ENCODE data around the gene FAM228A. TPM values are rescaled to one million over a fixed set of nuclear protein-coding genes. Genes with fewer than 3 reads are reported as not detected.

Gene FAM228A
- total RNA-seq, 1 donor from 2014 or later = not detected

GRCh38 chr2:24238158-24238557 is 63.3 kb downstream of the FAM228A start:
- H3K9ac ChIP-seq = no peak overlapping the region
- H3K9me3 ChIP-seq (ENCODE audit: low read depth) = no peaks in the 10 kb centered on the region
- Mint-ChIP-seq H3K36me3 (no peaks in the 10 kb centered on the region), H3K27me3 (ENCODE audit: insufficient read depth, low read depth) (no peaks in the 10 kb centered on the region), H3K4me1 (no peaks in the 10 kb centered on the region), H3K4me3 (no peak overlapping the region), H3K9me3 (no peaks in the 10 kb centered on the region), H3K27ac (no peak overlapping the region)
- H3K36me3 ChIP-seq = no peaks in the 10 kb centered on the region
- no peak overlapping the region for H3K4me3 ChIP-seq
- TF ChIP-seq EZH2phosphoT487 (IDR thresholded peaks at IDR 0.05) (no peak), EZH2 (IDR thresholded peaks at IDR 0.05) (no peak)
- TF ChIP-seq, protein P1, sequence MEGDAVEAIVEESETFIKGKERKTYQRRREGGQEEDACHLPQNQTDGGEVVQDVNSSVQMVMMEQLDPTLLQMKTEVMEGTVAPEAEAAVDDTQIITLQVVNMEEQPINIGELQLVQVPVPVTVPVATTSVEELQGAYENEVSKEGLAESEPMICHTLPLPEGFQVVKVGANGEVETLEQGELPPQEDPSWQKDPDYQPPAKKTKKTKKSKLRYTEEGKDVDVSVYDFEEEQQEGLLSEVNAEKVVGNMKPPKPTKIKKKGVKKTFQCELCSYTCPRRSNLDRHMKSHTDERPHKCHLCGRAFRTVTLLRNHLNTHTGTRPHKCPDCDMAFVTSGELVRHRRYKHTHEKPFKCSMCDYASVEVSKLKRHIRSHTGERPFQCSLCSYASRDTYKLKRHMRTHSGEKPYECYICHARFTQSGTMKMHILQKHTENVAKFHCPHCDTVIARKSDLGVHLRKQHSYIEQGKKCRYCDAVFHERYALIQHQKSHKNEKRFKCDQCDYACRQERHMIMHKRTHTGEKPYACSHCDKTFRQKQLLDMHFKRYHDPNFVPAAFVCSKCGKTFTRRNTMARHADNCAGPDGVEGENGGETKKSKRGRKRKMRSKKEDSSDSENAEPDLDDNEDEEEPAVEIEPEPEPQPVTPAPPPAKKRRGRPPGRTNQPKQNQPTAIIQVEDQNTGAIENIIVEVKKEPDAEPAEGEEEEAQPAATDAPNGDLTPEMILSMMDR (IDR thresholded peaks at IDR 0.05) = no peak
- DNase-seq (ENCODE audit: low spot score) = no peak
- H3K27ac ChIP-seq = no peak overlapping the region
- H3K4me1 ChIP-seq = peaks cover 8% of the 10 kb centered on the region
- H4K20me1 ChIP-seq (ENCODE audit: low read depth) = no peaks in the 10 kb centered on the region
- H2AFZ ChIP-seq (replicated peaks) = no peak overlapping the region
- H3K27me3 ChIP-seq = no peaks in the 10 kb centered on the region
- H3K4me2 ChIP-seq = no peak overlapping the region
- no peaks in the 10 kb centered on the region for H3F3A ChIP-seq (ENCODE audit: low read depth)
- H3K79me2 ChIP-seq (ENCODE audit: low read depth) = no peaks in the 10 kb centered on the region

DNA sequence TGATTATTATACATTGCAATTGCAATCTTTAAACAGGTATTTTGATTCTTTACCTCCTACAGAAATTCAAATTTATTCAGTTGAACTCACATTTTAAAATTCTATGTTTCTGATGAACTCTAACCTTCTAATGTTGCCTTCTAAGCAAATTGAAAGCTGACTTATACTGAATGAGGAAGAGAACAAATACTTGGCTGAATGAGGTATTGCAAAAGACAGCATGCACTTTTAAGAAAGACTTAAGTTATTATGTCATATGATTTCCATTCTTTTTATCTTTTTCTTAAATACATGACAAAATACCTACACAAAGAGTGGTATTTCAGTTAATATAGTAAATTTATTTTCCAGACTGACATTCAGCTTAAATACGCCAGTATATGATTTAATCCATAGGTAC is 64.7 kb downstream of the FAM228A start:
- H3K4me3 ChIP-seq = no peak overlapping the region
- H3K4me1 Mint-ChIP-seq = no peaks in the 10 kb centered on the region
- DNase-seq (ENCODE audit: low spot score) = no peak
- H3K4me3 Mint-ChIP-seq = no peak overlapping the region
- no peak overlapping the region for H3K27ac ChIP-seq
- no peaks in the 10 kb centered on the region for H3K36me3 ChIP-seq
- H4K20me1 ChIP-seq (ENCODE audit: low read depth) = no peaks in the 10 kb centered on the region
- no peak for TF ChIP-seq EZH2 (IDR thresholded peaks at IDR 0.05)
- no peak for TF ChIP-seq EZH2phosphoT487 (IDR thresholded peaks at IDR 0.05)
- TF ChIP-seq, protein P1 (IDR thresholded peaks at IDR 0.05) = no peak
- no peaks in the 10 kb centered on the region for H3K79me2 ChIP-seq (ENCODE audit: low read depth)
- H3F3A ChIP-seq (ENCODE audit: low read depth) = no peaks in the 10 kb centered on the region
- no peaks in the 10 kb centered on the region for H3K36me3 Mint-ChIP-seq
- H2AFZ ChIP-seq (replicated peaks) = no peak overlapping the region
- no peaks in the 10 kb centered on the region for H3K9me3 ChIP-seq (ENCODE audit: low read depth)
- H3K9me3 Mint-ChIP-seq = no peaks in the 10 kb centered on the region
- H3K27me3 Mint-ChIP-seq (ENCODE audit: insufficient read depth, low read depth) = no peaks in the 10 kb centered on the region
- H3K4me2 ChIP-seq = no peak overlapping the region
- no peak overlapping the region for H3K27ac Mint-ChIP-seq
- no peak overlapping the region for H3K9ac ChIP-seq
- no peaks in the 10 kb centered on the region for H3K4me1 ChIP-seq
- H3K27me3 ChIP-seq = no peaks in the 10 kb centered on the region

Other genes starting within 250 kb of the FAM228A start
- 22.4 and 38.7 TPM in 2 replicates for gene ATAD2B, start 247.9 kb upstream of the FAM228A start, total RNA-seq (ENCODE audit: low replicate concordance)
- 18.3 and 24.1 TPM in 2 replicates for gene UBXN2A, start 234.6 kb upstream of the FAM228A start, total RNA-seq (ENCODE audit: low replicate concordance)
- gene MFSD2B, start 165.0 kb upstream of the FAM228A start, total RNA-seq (ENCODE audit: low replicate concordance) = 0.40 TPM in 1 of 2 replicates, not detected in the other
- 21.6 and 25.9 TPM in 2 replicates for gene WDCP, start 127.7 kb upstream of the FAM228A start, total RNA-seq (ENCODE audit: low replicate concordance)
- gene FKBP1B, start 125.3 kb upstream of the FAM228A start, total RNA-seq (ENCODE audit: low replicate concordance) = 46.0 and 58.6 TPM in 2 replicates
- gene SF3B6, start 98.7 kb upstream of the FAM228A start, total RNA-seq (ENCODE audit: low replicate concordance) = 186 and 329 TPM in 2 replicates
- 25.8 and 36.5 TPM in 2 replicates for gene TP53I3, start 90.2 kb upstream of the FAM228A start, total RNA-seq (ENCODE audit: low replicate concordance)
- gene PFN4, start 51.7 kb upstream of the FAM228A start, total RNA-seq (ENCODE audit: low replicate concordance) = 0.21 and 0.43 TPM in 2 replicates
- 27.1 and 31.2 TPM in 2 replicates for gene FAM228B, start 51.6 kb upstream of the FAM228A start, total RNA-seq (ENCODE audit: low replicate concordance)
- 9.0 and 10.4 TPM in 2 replicates for gene ITSN2, start 185.5 kb downstream of the FAM228A start, total RNA-seq (ENCODE audit: low replicate concordance)